ENCODE measurements around the gene PPP2R5C.

- TF ChIP-seq RAD21 (conservative IDR thresholded peaks at IDR 0.05) (no peak), CTCF (IDR thresholded peaks at IDR 0.05; ENCODE audit: poor library complexity, severe bottlenecking) (no peak), MXI1 (conservative IDR thresholded peaks at IDR 0.05; ENCODE audit: poor library complexity, severe bottlenecking) (no peak), EZH2 (IDR thresholded peaks at IDR 0.05; ENCODE audit: borderline replicate concordance, insufficient read depth, low read length, poor library complexity, severe bottlenecking) (no peak)
Observed at GRCh38 chr14:101845496-101845895, 84.0 kb downstream of the PPP2R5C start.
